ACHN (cell line): ENCODE results near the gene RNU4-1.
A peak's percentile ranks its signal among the peaks of the same experiment; 100 is the strongest.
"Not testable (repeated sequence)": the region's sequence is repeated elsewhere in the genome, so short reads cannot be mapped to it uniquely, and the experiment has no call there.

Experiments used
- DNase-seq: peaks from one replicate; pipeline ENCODE4 v3.0.0-alpha.2; 2015
- in situ Hi-C: cut with HindIII; loops from 2 replicates; pipeline ENCODE4 v1.10.0; 2017; ENCODE audit warnings: low sequenced_read_pairs, low pct_ligation_motif_present, low pct_unique_long_range_greater_than_20kb

The RNU4-1 gene

GRCh38 chr12:120262852-120263747, 29.9 kb downstream of the RNU4-1 start:
- in situ Hi-C loops: loop anchor here (10.0 kb wide), 1 partner anchor 58 kb away; the partner anchor contains the start of gene RPLP0
- DNase-seq: peak; percentile 46

DNA sequence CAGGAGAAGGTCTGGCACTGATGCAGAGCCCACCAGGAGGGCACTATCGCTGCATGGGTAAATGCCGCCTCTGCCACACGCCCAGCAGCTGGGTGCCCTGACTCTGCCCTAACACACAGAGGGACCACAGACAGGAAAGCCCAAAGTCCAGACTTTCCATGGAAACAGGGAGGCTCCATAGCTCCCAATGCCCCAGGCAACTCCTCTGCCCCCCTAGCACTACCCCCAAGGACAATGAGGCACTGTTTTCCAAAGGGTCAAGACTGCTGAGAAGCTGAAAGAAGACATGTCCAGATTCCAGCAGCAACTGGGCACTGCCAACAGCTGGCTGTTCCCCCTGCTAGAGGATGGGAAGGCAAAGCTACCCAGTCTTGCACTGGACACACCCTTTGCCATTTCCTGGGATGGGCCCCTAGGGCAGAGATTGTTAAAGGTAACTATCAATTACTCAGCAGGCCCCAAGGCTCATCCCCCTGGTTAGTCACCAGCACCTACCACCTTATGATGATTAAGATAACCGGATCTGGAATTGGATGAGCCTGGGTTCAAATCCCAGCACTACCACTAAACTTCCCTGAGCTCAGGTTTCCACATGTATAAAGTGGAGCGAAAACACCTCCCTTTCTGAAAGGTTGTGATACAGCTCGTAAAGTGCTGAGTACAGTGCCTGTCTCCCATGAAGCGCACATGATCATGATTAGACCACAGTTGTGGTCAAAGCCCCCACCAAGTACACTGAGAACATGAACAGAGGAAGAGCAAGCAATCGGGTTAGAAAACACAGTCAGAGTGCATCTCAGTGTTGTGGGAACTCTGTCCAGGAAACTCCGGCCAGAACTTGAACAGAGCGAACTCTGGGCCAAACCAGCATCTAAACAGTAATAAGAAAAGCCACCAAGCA, 30.8 kb downstream of the RNU4-1 start:
- no peak for DNase-seq
- in situ Hi-C loops: loop anchor here (10.0 kb wide), 1 partner anchor 57 kb away; the partner anchor contains the start of gene RPLP0

DNA sequence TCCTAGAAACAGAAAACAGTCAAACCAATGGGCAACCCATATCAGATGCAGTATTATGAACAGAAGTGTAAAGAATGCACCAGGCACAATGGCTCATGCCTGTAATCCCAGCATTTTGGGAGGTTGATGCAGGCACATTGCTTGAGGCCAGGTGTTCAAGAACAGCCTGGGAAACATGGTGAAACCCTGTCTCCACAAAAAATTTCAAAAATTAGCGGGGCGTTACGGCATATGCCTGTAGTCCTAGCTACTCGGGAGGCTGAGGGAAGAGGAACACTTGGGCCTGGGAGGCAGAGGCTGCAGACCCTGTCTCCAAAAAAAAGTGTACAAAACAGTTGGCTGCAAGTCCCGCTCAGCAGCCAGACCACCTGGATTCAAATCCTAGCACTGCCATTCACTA, 32.4 kb downstream of the RNU4-1 start:
- no peak for DNase-seq
- in situ Hi-C loops: loop anchor here (10.0 kb wide), 1 partner anchor 56 kb away; the partner anchor contains the start of gene RPLP0

- in situ Hi-C loops: loop anchor here (10.0 kb wide), 1 partner anchor 55 kb away; the partner anchor contains the start of gene RPLP0
- no peak for DNase-seq
Observed at GRCh38 chr12:120259418-120260202, 33.4 kb downstream of the RNU4-1 start.

DNA sequence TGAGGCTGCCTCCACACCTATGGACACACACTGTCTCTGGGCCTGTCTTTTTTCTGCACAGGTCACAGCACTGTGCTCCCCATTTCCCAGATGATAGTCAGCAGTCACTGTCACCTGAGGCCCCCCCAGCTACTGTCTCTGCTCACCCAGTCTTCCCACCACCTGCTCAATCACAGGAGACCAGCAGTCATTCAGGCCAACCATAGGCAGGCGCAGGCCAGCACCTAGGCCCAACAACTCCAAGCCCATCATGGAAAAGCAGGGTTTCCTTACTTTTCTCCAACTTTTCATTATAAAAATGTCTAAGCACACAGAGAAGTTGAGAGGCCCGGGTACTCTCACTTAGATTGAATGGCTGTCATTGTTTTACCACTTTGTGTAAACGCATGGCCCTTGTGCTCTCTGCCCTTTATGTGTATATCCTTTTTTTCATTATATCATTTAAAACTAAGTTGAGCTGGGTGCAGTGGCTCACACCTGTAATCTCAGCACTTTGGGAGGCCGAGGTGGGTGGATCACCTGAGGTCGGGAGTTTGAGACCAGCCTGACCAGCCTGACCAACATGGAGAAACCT, 34.6 kb downstream of the RNU4-1 start:
- in situ Hi-C loops: no loop called here

GRCh38 chr12:120257041-120257821, 35.8 kb downstream of the RNU4-1 start:
- no peak for DNase-seq
- in situ Hi-C loops: no loop called here

More for the DNA sequence above, 34.6 kb downstream of the RNU4-1 start:
- DNase-seq: no peak

- in situ Hi-C loops: no loop called here
- no peak for DNase-seq
Observed at GRCh38 chr12:120254809-120255208, 38.2 kb downstream of the RNU4-1 start.

GRCh38 chr12:120253313-120253712, 39.7 kb downstream of the RNU4-1 start:
- DNase-seq, in situ Hi-C loops: not testable (repeated sequence)

GRCh38 chr12:120252071-120252906, 40.7 kb downstream of the RNU4-1 start:
- no peak for DNase-seq

DNA sequence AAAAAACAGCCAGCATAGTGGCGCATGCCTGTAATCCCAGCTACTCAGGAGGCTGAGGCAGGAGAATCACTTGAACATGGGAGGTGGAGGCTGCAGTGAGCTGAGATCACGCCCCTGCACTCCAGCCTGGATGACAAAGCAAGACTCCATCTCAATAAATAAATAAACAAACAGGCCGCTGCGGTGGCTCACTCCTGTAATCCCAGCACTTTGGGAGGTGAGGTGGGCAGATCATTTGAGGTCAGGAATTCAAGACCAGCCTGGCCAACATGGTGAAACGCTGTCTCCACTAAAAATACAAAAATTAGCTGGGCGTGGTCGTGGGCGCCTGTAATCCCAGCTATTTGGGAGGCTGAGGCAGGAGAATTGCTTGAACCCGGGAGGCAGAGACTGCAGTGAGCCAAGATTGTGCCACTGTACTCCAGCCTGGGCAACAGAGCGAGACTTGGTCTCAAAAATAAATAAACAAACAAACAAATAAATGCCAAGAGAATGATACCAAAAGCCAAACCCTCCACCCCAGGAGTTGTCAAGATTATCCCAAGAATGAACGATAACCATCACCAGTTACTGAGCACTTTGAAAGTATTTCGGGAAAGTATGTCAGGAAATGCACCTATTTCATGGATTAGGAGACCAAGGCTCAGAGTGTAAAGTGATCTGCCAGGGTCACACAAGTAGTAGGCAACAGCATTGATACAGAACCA, 41.5 kb downstream of the RNU4-1 start:
- in situ Hi-C loops, DNase-seq: not testable (repeated sequence)

More at GRCh38 chr12:120252071-120252906, 40.7 kb downstream of the RNU4-1 start:
- in situ Hi-C loops: no loop called here

- no peak for DNase-seq
- in situ Hi-C loops: no loop called here
Observed at GRCh38 chr12:120249875-120250795, 42.9 kb downstream of the RNU4-1 start.

GRCh38 chr12:120249266-120249874, 43.7 kb downstream of the RNU4-1 start:
- DNase-seq: no peak
- in situ Hi-C loops: no loop called here

GRCh38 chr12:120247621-120248030, 45.4 kb downstream of the RNU4-1 start:
- in situ Hi-C loops: no loop called here
- no peak for DNase-seq

- in situ Hi-C loops: no loop called here
- DNase-seq: no peak
Observed at GRCh38 chr12:120247183-120247582, 45.9 kb downstream of the RNU4-1 start.
